Dermis blood vessel endothelial cell (primary cell): Measurements from ENCODE around the gene BEGAIN. TPM values are rescaled to one million over a fixed set of nuclear protein-coding genes. Genes with fewer than 3 reads are reported as not detected.

Source experiments
- DNase-seq: peaks from one replicate; pipeline ENCODE4 v3.0.0; 2010
- total RNA-seq: library from RNA; depleted of rRNA; stranded (reverse); fragments of >200 nt; gene quantifications from 2 replicates; pipeline ENCODE4 v1.2.3, GENCODE V29; 2014

Gene BEGAIN
- total RNA-seq, 1 donor from 2014 or later = 0.17 TPM

DNA sequence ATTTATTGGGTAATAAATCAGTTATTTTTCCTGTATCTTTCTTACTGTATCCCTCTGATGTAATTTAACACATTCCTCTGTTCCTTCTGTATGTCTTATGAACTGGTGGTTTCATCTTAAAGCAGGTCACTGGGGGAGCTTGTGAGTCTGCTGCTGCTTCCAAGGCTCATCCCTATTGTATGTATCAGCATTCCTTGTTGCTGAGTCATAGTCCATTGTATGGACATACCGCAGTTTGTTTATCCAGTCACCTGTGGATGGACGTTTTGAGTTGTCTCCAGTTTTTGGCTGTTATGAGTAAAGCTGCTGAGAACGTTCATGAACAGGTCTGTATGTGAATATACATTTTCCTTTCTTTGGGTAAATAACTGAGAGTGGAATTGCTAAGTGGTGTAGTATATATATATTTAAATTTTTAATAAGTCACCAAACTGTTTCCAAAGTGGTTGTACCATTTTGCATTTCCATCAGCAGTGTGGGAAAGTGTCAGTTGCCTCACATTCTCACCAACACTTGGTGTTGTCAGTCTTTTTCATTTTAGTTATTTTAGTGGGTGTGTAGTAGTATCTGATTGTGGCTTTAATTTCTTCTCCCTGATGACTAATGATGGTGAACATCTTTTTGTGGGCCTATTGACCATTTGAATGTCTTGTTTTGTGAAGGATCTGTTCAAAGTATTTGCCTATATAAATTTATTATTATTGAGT is 82.7 kb downstream of the BEGAIN start:
- DNase-seq = peak; percentile 15

GRCh38 chr14:100503251-100503650 is 84.0 kb downstream of the BEGAIN start:
- DNase-seq = no peak

DNA sequence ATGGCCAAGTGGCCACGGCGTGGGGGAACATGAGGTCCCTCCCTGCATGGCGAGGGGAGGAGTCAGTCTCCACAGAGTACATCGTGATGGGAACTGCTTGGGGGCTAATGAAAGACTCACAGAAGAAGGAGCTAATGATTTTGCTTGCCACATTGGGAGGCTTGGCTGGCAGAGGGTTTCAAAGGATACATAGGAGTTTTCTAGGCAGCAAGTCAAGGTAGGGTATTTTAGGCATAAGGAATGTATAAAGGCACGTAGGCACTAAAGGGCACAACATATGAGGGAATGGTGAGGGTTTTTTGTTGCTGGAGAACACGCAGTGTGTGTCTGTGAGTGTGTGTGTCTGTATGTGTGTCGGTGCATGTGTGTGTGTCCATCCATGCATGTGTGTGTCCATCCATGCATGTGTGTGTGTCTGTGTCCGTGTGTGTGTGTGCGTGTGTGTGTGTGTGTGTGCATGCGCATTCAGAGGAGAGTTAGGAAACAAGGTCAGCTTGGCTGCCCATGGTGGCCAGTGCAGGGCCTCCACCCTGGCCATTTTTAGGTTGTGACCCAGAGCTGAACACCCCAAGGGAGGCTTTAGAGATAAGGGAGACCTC is 84.5 kb downstream of the BEGAIN start:
- no peak for DNase-seq

- DNase-seq = no peak
Observed at GRCh38 chr14:100500128-100500527, 87.1 kb downstream of the BEGAIN start.

GRCh38 chr14:100498068-100498467 is 89.1 kb downstream of the BEGAIN start:
- DNase-seq = no peak

- DNase-seq = no peak
Observed at GRCh38 chr14:100495917-100496316, 91.3 kb downstream of the BEGAIN start.

- DNase-seq = no peak
Observed at GRCh38 chr14:100494645-100495044, 92.6 kb downstream of the BEGAIN start.

DNA sequence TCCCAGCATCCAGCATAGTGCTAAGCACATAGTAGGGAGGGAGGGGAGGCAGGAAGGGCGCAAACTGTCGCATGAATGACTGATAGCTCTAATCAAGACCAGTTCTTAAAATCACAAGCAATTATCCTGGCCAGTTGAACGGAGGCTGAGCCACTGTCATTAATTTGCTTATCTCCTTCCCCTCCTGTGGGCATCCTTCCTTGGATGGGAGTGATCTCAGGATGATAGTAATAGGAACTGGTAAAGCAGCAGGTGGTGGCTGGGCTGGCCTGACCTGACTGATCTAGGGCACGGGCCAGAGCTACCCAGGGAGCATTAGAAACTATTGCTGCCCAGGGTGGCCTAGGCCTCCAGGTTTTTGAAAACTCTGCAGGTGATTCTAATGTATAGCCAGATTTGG is 97.0 kb downstream of the BEGAIN start:
- DNase-seq = no peak

DNA sequence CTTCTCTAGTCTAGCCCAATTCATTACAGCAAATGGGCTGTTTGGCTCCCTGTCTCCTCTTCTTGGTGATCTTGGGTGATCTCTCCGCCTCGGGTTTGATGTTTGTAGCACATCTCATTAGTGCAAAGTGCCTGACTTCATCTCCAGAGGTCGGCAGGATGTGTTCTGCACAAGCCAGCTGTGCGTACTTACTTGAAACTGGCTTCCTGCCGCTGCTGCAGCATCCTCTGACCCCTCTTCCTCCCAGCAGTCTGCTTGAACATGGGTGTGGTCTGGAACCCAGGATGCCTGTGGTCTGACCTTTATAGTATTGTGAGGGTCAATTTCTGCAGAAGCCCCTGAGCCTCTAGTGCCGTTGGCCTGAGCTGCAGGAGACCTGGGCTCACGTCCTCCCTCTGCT is 99.2 kb downstream of the BEGAIN start:
- no peak for DNase-seq

GRCh38 chr14:100487304-100487703 is 99.9 kb downstream of the BEGAIN start:
- no peak for DNase-seq

Other genes starting within 250 kb of the BEGAIN start
- gene WDR25, start 210.9 kb downstream of the BEGAIN start, total RNA-seq = 27.8 and 29.3 TPM in 2 replicates
- gene DLK1, start 139.5 kb upstream of the BEGAIN start, total RNA-seq = not detected in 2 replicates
- 0.65 and 2.2 TPM in 2 replicates for gene MEG3, start 238.7 kb upstream of the BEGAIN start, total RNA-seq